Stomach (tissue), 9 donors: ENCODE data around the gene GAS6. TPM values are rescaled to one million over a fixed set of nuclear protein-coding genes. Genes with fewer than 3 reads are reported as not detected.

Experiments
- DNase-seq, 2 donors: peaks; one replicate each; pipeline versions ENCODE4 v3.0.0 to v3.0.0-alpha.2; 2013 to 2019
- H3K27ac ChIP-seq, 5 donors: fragments of 200-600 bp in 4 of 5; sonication (generic) in 4 of 5; one replicate each; pipeline ENCODE4 v1.5.1; 2013 to 2019; ENCODE audit warnings: mild to moderate bottlenecking in 1 of 5, moderate library complexity in 1 of 5
- H3K27me3 ChIP-seq, 3 donors: fragments of 200-600 bp; sonication (generic); one replicate each; pipeline ENCODE4 v1.5.1; 2017 to 2019; ENCODE audit warnings: mixed run types in 1 of 3
- H3K36me3 ChIP-seq, 4 donors: fragments of 200-600 bp; sonication (generic); 1 replicate in 3 of 4; 2 replicates in 1 of 4; pipeline ENCODE4 v1.5.1; 2016 to 2019
- H3K4me1 ChIP-seq, 4 donors: fragments of 200-600 bp; sonication (generic); one replicate each; pipeline ENCODE4 v1.5.1; 2016 to 2019
- H3K4me3 ChIP-seq, 4 donors: fragments of 200-600 bp; sonication (generic) in 3 of 4; one replicate each; pipeline ENCODE4 v1.5.1; 2016 to 2019; ENCODE audit warnings: mild to moderate bottlenecking in 1 of 4
- H3K9me3 ChIP-seq, 4 donors: fragments of 200-600 bp; sonication (generic); one replicate each; pipeline ENCODE4 v1.5.1; 2016 to 2019
- EP300 ChIP-seq: sonication (generic); formaldehyde crosslinking; IDR thresholded peaks from one replicate; pipeline ENCODE4 v1.6.1; 2017; ENCODE audit warnings: antibody characterized with exemption
- POLR2A ChIP-seq, 4 donors: fragments of 450-650 bp; IDR thresholded peaks; one replicate each; pipeline ENCODE4 v1.6.1; 2016; ENCODE audit warnings: antibody characterized with exemption in 4 of 4, control low read depth in 2 of 4, mild to moderate bottlenecking in 1 of 4, moderate library complexity in 1 of 4
- POLR2AphosphoS5 ChIP-seq, 3 donors: sonication (generic); formaldehyde crosslinking; IDR thresholded peaks; one replicate each; pipeline ENCODE4 v1.6.1; 2016; ENCODE audit warnings: antibody characterized with exemption in 3 of 3
- WGBS, 5 donors: extraction: QIAGEN DNeasy Blood & Tissue Kit in 3 of 5; methylation state at CpG; one replicate each; pipeline versions ENCODE4 v1.1.5 to v1.1.7; 2013 to 2018; 5-methylcytosine and 5-hydroxymethylcytosine counted together
- intact Hi-C: fragments of 100-400 bp; cut with DNase I; formaldehyde crosslinking; loops from one replicate; pipeline ENCODE4 v1.15.1; 2023; ENCODE audit warnings: low total_unique reads
- polyA plus RNA-seq, 3 donors: library from polyadenylated mRNA; stranded (reverse); fragments of 200-250 nt; gene quantifications; one replicate each; pipeline ENCODE4 v1.2.3, GENCODE V29; 2013
- total RNA-seq, 5 donors: library from RNA; depleted of rRNA; stranded (reverse); fragments of >200 nt; gene quantifications; one replicate each; pipeline versions ENCODE4 v1.1.0 to v1.2.3, GENCODE V29; 2014 to 2016
- TF ChIP-seq, protein P1 (sequence below), 7 experiments: fragments of 450-650 bp in 4 of 7; fragments of 200-600 bp in 3 of 7; sonication (generic) in 3 of 7; IDR thresholded peaks; one replicate each; pipeline ENCODE4 v1.5.1; 2016 to 2019; ENCODE audit warnings: antibody characterized with exemption in 7 of 7, control low read depth in 2 of 7, mild to moderate bottlenecking in 1 of 7
- donor health status: healthy with polysubstance abuse.
- donor health status: Bipolar disorder and iron deficiency.
- donor health status: healthy.

Gene GAS6
- total and polyA plus RNA-seq, 8 donors = 31.4 to 409 (median 92.9) TPM

DNA sequence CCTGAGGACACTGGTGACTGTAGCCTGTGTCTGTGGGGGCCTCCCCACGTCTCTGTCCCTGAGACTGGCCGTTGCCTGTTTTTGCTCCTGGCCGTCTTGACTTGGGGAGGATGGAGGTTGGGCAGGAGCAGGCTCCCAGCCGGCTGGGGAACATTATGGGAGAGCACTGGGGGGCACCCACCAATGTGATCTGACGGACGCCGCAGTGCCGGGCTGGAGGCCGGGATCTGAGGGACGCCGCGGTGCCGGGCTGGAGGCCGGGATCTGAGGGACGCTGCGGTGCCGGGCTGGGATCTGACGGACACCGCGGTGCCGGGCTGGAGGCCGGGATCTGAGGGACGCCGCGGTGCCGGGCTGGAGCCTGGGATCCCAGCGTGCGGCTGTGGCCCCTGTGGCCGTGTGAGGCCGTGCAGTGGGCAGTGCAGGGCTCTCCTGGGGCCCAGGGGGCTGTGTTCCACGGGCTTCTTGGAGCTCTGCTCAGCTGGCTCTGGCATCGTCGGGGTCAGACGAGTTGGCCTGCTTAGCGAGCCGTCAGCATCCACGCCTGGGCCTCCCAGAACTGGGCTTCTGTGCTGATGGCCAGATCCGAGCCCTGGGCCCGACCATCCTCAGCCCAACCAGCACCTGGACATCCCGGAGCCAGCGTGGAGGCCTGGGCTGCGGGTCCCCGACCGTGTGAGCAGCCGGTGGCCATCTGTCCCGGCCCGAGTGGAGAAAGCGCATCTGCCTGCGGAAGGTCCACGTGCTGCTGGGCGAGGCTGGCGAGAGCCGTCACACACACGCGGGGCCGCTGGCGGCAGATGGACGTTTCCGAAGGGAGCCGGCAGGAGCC lies 45.8 kb downstream of the GAS6 start:
- peak overlapping the region in 4 of 5 donors; percentile 41 to 62 (median 56) for H3K27ac ChIP-seq
- H3K36me3 ChIP-seq = peaks cover 2 to 33% (median 22%) of the 10 kb centered on the region in 4 donors
- WGBS, 5 donors = 86 to 91% (median 87%) methylated on average over 30 to 60 of the region's 60 CpGs
- peaks cover 0 to 8% (median 0%) of the 10 kb centered on the region in 3 donors for H3K27me3 ChIP-seq
- no peak overlapping the region for H3K4me3 ChIP-seq
- no peaks in the 10 kb centered on the region for H3K9me3 ChIP-seq
- peaks cover 18 to 58% (median 43%) of the 10 kb centered on the region in 4 donors for H3K4me1 ChIP-seq
- no peak for DNase-seq
- TF ChIP-seq POLR2A (IDR thresholded peaks at IDR 0.05) (no peak), EP300 (no peak), POLR2AphosphoS5 (IDR thresholded peaks at IDR 0.05) (no peak)
- TF ChIP-seq, protein P1, sequence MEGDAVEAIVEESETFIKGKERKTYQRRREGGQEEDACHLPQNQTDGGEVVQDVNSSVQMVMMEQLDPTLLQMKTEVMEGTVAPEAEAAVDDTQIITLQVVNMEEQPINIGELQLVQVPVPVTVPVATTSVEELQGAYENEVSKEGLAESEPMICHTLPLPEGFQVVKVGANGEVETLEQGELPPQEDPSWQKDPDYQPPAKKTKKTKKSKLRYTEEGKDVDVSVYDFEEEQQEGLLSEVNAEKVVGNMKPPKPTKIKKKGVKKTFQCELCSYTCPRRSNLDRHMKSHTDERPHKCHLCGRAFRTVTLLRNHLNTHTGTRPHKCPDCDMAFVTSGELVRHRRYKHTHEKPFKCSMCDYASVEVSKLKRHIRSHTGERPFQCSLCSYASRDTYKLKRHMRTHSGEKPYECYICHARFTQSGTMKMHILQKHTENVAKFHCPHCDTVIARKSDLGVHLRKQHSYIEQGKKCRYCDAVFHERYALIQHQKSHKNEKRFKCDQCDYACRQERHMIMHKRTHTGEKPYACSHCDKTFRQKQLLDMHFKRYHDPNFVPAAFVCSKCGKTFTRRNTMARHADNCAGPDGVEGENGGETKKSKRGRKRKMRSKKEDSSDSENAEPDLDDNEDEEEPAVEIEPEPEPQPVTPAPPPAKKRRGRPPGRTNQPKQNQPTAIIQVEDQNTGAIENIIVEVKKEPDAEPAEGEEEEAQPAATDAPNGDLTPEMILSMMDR (IDR thresholded peaks at IDR 0.05) = no peak
- intact Hi-C loops = loop anchor here (10.0 kb wide), 2 partner anchors 87 to 127 kb away; no protein-coding TSS in a partner anchor

DNA sequence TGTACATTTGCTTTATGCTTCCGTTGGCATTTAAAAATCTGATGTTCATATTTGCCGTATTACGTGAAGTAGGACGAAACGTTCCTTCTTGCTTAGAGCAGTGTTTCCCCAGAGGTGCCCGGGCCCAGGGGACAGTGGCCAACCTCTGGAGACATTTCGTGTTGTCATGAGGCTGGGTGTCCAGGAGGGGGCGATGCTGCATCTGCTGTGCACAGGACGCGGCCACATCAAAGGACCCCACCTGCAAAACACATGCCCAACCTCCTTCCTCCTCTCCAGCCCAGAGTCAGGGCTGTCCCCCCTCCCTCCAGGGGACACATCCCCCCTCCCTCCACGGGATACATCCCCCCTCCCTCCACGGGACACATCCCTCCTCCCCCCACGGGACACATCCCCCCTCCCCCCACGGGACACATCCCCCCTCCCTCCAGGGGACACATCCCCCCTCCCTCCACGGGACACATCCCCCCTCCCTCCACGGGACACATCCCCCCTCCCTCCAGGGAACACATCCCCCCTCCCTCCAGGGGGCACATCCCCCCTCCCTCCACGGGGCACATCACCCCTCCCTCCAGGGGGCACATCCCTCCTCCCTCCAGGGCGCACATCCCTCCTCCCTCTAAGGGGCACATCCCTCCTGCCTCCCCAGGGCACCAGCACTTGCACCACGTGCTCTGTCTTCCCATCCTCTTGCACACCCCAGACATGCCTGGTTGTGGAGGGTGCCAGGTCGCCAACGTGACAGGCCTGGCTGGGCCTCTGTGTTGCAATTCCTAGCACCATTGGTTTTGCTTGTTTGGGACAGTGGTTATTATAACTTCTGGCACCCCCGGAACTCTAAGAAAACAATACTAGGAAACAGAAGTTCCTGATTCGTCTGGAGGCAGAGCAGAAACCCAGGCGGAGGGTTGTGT lies 46.7 kb downstream of the GAS6 start:
- Histone ChIP-seq H3K4me1 (peaks cover 17 to 57% (median 43%) of the 10 kb centered on the region in 4 donors), H3K36me3 (peaks cover 0 to 24% (median 14%) of the 10 kb centered on the region in 4 donors), H3K4me3 (no peak overlapping the region), H3K27ac (peak overlapping the region in 4 of 5 donors; percentile 41 to 62 (median 56)), H3K27me3 (peaks cover 0 to 8% (median 0%) of the 10 kb centered on the region in 3 donors), H3K9me3 (no peaks in the 10 kb centered on the region)
- 16 to 24% (median 17%) methylated on average over 19 to 24 of the region's 24 CpGs for WGBS, 5 donors
- peak; percentile 95 to 97 for DNase-seq
- intact Hi-C loops = loop anchor here (10.0 kb wide), 2 partner anchors 88 to 128 kb away; no protein-coding TSS in a partner anchor
- TF ChIP-seq EP300 = no peak
- TF ChIP-seq, protein P1 (IDR thresholded peaks at IDR 0.05) = peak in 5 of 7 experiments; percentile 72 to 90 (median 87)
- no peak for TF ChIP-seq POLR2A (IDR thresholded peaks at IDR 0.05)
- peak in 2 of 3 donors; percentile 47 to 59 for TF ChIP-seq POLR2AphosphoS5 (IDR thresholded peaks at IDR 0.05)

DNA sequence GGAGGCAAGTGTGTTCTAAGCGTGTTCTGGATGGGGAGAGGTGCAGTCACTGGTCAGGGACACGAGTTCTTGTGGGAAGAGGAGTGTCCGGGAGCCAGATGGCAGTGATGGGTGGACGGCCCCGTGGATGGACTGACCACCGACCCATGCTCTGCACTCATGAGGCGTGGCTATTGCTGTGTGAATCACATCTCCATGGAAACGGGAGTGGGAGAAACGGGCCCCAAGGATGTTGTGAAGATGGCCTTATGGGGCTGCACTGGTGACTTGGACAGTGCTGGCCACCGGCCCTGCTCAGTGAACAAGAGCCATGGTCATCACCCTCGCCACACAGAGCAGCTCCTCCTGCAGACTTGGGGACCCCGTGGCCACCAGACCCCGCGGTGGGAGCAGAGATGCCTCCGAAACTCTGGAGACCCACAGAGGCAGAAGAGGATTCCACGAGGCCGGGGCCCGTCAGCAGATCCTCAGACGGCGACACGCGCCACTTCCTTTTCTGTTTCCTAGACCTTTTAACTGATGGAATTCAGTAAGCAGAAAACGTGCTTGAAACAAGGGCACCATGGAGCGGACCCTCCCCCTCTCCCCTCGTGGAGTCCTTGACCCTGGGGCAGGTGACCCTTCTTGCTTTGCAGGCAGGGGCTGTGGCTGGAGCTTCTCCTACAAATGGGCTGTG lies 47.5 kb downstream of the GAS6 start:
- no peak overlapping the region for H3K27ac ChIP-seq
- peaks cover 0 to 8% (median 0%) of the 10 kb centered on the region in 3 donors for H3K27me3 ChIP-seq
- no peak for DNase-seq
- 63 to 72% (median 70%) methylated on average over 17 to 25 of the region's 25 CpGs for WGBS, 5 donors
- H3K36me3 ChIP-seq = peaks cover 0 to 20% (median 5%) of the 10 kb centered on the region in 4 donors
- TF ChIP-seq POLR2A (IDR thresholded peaks at IDR 0.05) (no peak), POLR2AphosphoS5 (IDR thresholded peaks at IDR 0.05) (no peak), EP300 (no peak)
- TF ChIP-seq, protein P1 (IDR thresholded peaks at IDR 0.05) = no peak
- peak overlapping the region in 1 of 4 donors; percentile 35 for H3K4me3 ChIP-seq
- H3K4me1 ChIP-seq = peaks cover 9 to 49% (median 35%) of the 10 kb centered on the region in 4 donors
- intact Hi-C loops = loop anchor here (10.0 kb wide), 2 partner anchors 88 to 128 kb away; no protein-coding TSS in a partner anchor
- H3K9me3 ChIP-seq = no peaks in the 10 kb centered on the region
